Measurements from ENCODE around the gene KCNJ12. TPM values are rescaled to one million over a fixed set of nuclear protein-coding genes. Genes with fewer than 3 reads are reported as not detected.
"Not testable (repeated sequence)": the region's sequence is repeated elsewhere in the genome, so short reads cannot be mapped to it uniquely, and the experiment has no call there.

KCNJ12 gene
- total RNA-seq: not detected in 2 replicates

DNA sequence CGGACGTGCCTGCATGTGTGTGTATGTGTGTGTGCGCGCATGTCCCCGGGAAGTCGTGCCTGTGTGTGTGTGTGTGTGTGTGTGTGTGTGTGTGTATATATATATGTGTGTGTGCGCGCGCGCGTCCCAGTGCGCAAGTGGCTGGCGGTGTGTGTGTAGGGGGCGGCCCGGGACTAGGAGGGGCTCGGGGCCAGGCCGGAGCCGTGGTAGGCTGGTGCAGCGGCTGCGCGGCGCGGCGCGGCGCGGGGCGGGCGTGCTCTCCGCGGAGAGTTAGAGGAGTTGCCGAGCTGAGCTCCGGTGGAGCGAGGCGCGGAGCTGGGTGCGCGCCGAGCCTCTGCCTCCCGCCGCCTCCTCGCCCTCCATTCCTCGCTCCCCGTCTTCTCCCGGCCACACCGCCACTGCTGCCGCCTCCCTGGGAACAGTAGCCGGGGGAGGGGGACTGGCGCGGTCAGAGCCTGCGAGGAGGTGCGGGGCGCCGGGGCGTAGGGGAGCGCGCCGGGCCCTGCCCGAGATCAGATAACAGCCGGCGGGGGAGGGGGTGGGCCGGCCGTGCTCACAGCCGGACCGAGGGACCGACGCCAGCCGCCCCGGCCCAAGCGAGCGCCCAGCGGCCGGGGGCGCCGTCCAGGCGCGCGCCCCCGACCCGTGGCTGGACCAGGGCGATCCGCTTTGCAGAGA, at the start of gene KCNJ12:
Gene KCNJ12, plus strand, starts transcription at position 277 of the 678 bp plus-strand sequence. CDS start 38,986 bp downstream, outside the sequence.
- no peak within 1 kb of the TSS for H3K27ac Mint-ChIP-seq
- no peaks in the 10 kb centered on the region for H3K36me3 Mint-ChIP-seq (ENCODE audit: low read depth)
- peaks cover 41% of the 10 kb centered on the region for H3K27me3 Mint-ChIP-seq
- TF ChIP-seq, protein P1, sequence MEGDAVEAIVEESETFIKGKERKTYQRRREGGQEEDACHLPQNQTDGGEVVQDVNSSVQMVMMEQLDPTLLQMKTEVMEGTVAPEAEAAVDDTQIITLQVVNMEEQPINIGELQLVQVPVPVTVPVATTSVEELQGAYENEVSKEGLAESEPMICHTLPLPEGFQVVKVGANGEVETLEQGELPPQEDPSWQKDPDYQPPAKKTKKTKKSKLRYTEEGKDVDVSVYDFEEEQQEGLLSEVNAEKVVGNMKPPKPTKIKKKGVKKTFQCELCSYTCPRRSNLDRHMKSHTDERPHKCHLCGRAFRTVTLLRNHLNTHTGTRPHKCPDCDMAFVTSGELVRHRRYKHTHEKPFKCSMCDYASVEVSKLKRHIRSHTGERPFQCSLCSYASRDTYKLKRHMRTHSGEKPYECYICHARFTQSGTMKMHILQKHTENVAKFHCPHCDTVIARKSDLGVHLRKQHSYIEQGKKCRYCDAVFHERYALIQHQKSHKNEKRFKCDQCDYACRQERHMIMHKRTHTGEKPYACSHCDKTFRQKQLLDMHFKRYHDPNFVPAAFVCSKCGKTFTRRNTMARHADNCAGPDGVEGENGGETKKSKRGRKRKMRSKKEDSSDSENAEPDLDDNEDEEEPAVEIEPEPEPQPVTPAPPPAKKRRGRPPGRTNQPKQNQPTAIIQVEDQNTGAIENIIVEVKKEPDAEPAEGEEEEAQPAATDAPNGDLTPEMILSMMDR (IDR thresholded peaks at IDR 0.05): no peak
- peak within 1 kb of the TSS; percentile 35 for H3K4me3 Mint-ChIP-seq
- ATAC-seq (ENCODE audit: low read depth) (peak; percentile 25), DNase-seq (no peak)
- H3K9me3 Mint-ChIP-seq: no peaks in the 10 kb centered on the region
- CTCF ChIA-PET: no interaction called here
- intact Hi-C loops (cut with micrococcal nuclease): loop anchor here (2.0 to 10.0 kb wide), 2 partner anchors 79 to 95 kb away; no protein-coding TSS in a partner anchor
- H3K4me1 Mint-ChIP-seq: peaks cover 28% of the 10 kb centered on the region
- POLR2A ChIA-PET: no interaction called here

GRCh38 chr17:21327921-21328320, 48.2 kb upstream of the KCNJ12 start:
- peaks cover 24% of the 10 kb centered on the region for H3K4me1 Mint-ChIP-seq
- intact Hi-C loops (cut with micrococcal nuclease): loop anchor here (10.0 kb wide), 1 partner anchor 127 kb away; no protein-coding TSS in a partner anchor
- CTCF ChIA-PET; DNase-seq; H3K9me3 Mint-ChIP-seq; H3K4me3 Mint-ChIP-seq; POLR2A ChIA-PET; H3K27me3 Mint-ChIP-seq; H3K27ac Mint-ChIP-seq; H3K36me3 Mint-ChIP-seq (ENCODE audit: low read depth): not testable (repeated sequence)
- peak; percentile 52 for ATAC-seq (ENCODE audit: low read depth)

- H3K9me3 Mint-ChIP-seq; H3K4me3 Mint-ChIP-seq; H3K27ac Mint-ChIP-seq; POLR2A ChIA-PET; ATAC-seq (ENCODE audit: low read depth); CTCF ChIA-PET; H3K27me3 Mint-ChIP-seq; DNase-seq; H3K36me3 Mint-ChIP-seq (ENCODE audit: low read depth): not testable (repeated sequence)
- intact Hi-C loops (cut with micrococcal nuclease): loop anchor here (10.0 kb wide), 1 partner anchor 126 kb away; no protein-coding TSS in a partner anchor
- H3K4me1 Mint-ChIP-seq: peaks cover 16% of the 10 kb centered on the region
Measured at GRCh38 chr17:21328778-21329177, 47.4 kb upstream of the KCNJ12 start.

DNA sequence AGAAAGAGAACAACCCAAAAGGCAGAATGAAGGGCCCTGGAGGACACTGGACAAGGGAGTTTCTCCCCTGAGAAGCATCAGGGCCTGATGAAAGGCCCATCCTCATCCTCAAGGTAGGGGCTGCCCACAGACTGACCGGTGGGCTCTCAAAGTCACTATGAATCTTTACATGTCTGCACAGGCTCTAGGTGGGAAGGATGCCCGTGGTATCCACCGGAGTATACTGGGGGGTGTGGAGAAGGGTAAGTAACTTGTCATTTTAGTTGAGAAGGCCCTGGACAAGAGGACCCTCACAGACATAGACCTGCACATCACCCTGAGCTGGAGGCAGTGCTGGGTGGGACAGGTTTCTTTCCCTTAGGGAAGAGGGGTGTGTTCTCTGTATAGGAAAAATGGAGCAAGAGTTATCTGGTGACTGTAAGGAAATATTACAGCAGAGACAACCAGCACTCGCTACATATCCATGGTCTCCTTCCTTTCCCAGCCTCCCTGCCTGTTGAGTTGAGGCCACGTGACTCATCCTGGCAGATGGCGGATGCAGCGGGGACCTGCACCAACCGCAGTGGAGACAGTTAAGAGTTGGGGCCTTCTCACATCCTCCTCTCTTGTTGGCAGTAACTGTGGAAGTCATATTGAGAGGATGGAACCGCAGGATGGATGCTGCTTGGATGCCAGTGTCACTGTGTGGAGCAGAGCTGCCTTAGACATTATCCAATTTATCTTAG, 45.6 kb upstream of the KCNJ12 start:
- no peak for ATAC-seq (ENCODE audit: low read depth)
- intact Hi-C loops (cut with micrococcal nuclease): no loop called here
- Mint-ChIP-seq H3K27ac (no peak overlapping the region), H3K4me3 (no peak overlapping the region), H3K4me1 (peaks cover 14% of the 10 kb centered on the region), H3K27me3 (peaks cover under 1% of the 10 kb centered on the region), H3K36me3 (ENCODE audit: low read depth) (no peaks in the 10 kb centered on the region), H3K9me3 (no peaks in the 10 kb centered on the region)
- ChIA-PET POLR2A (no interaction called here), CTCF (no interaction called here)
- no peak for DNase-seq
- TF ChIP-seq, protein P1 (IDR thresholded peaks at IDR 0.05): no peak

DNA sequence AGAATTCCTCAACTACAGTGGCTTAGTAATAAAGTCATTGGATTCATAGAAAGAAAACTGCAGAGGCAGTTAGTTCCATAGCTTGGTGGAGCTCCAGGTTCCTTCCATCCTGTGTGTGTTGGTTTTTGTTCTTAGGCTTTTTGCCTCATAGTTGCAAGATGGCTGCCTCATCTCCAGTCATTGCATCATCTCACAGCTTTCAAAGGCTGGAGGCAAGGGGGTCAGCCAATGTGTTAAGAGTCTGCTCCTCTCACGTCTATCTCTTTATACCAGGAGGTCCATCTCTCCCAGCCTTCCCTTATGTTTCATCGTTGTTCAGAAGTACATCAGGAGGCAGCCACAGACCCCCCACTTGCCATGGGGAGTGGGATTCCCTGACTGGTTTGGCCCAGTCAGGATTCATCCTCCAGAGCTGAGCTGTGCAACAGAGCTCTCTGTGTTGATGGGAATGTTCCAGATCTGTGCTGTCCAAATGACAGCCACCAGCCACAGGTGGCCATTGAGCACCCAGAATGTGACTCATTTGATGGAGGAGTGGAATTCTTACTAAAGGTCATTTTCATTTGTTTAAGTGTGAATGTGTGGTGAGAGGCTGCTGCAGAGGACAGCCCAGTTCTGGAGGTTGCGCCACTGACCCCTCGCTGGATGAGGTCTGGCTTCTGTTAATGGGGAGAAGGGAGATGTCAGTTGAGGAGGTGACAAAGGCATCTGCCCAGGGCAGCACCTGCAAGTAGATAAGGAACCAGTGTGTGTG, 39.4 kb upstream of the KCNJ12 start:
- H3K27ac Mint-ChIP-seq; intact Hi-C loops (cut with micrococcal nuclease); H3K9me3 Mint-ChIP-seq; CTCF ChIA-PET; H3K36me3 Mint-ChIP-seq (ENCODE audit: low read depth); DNase-seq; H3K27me3 Mint-ChIP-seq; H3K4me1 Mint-ChIP-seq; ATAC-seq (ENCODE audit: low read depth); H3K4me3 Mint-ChIP-seq: not testable (repeated sequence)
- POLR2A ChIA-PET: interaction anchor here (0.6 kb wide), 1 partner anchor 283 kb away, joined by 3 read pairs; no protein-coding TSS in a partner anchor

GRCh38 chr17:21337981-21338625, 38.1 kb upstream of the KCNJ12 start:
- DNase-seq; CTCF ChIA-PET; H3K36me3 Mint-ChIP-seq (ENCODE audit: low read depth); H3K27ac Mint-ChIP-seq; ATAC-seq (ENCODE audit: low read depth); H3K4me3 Mint-ChIP-seq; H3K27me3 Mint-ChIP-seq; POLR2A ChIA-PET; intact Hi-C loops (cut with micrococcal nuclease); H3K4me1 Mint-ChIP-seq; H3K9me3 Mint-ChIP-seq: not testable (repeated sequence)

Measured in activated B cell treated with CpG ODN at 0.5 μM for 24 hours (primary cell).